Neural cell (in vitro differentiated cells): Measurements from ENCODE around the gene PLIN3. TPM values are rescaled to one million over a fixed set of nuclear protein-coding genes. Genes with fewer than 3 reads are reported as not detected.
A peak's percentile ranks its signal among the peaks of the same experiment; 100 is the strongest.

ENCODE experiments used
- H2AFZ ChIP-seq: fragments of 200-600, 300-800 bp; sonication (generic), shearing (Covaris generic); 2 replicates; pipeline ENCODE4 v1.6.0; 2014; ENCODE audit warnings: low read depth, mild to moderate bottlenecking, antibody characterized with exemption, low read length, moderate library complexity
- H3F3A ChIP-seq: fragments of 200-600 bp; shearing (Covaris generic); 2 replicates; pipeline ENCODE4 v1.6.1; 2016; ENCODE audit warnings: mild to moderate bottlenecking, moderate library complexity, mixed read lengths, antibody characterized with exemption, low read length; ENCODE audit not compliant: insufficient read depth, poor library complexity, severe bottlenecking
- H3K27ac ChIP-seq: fragments of 200-600, 300-800 bp; sonication (generic), shearing (Covaris generic); 2 replicates; pipeline ENCODE4 v1.5.1; 2014; ENCODE audit warnings: mild to moderate bottlenecking, low read length, moderate library complexity
- H3K27me3 ChIP-seq: fragments of 300-800, 200-600 bp; sonication (generic), shearing (Covaris generic); 2 replicates; pipeline ENCODE4 v1.6.0; 2014; ENCODE audit warnings: mild to moderate bottlenecking, low read depth, low read length, moderate library complexity; ENCODE audit not compliant: insufficient read depth
- H3K36me3 ChIP-seq: fragments of 300-800, 200-600 bp; sonication (generic), shearing (Covaris generic); 2 replicates; pipeline ENCODE4 v1.5.1; 2014; ENCODE audit warnings: mild to moderate bottlenecking, antibody characterized with exemption, low read length, moderate library complexity; ENCODE audit not compliant: insufficient read depth
- H3K4me2 ChIP-seq: fragments of 300-800, 200-600 bp; sonication (generic), shearing (Covaris generic); 2 replicates; pipeline ENCODE4 v1.6.0; 2014; ENCODE audit warnings: mild to moderate bottlenecking, low read length
- H3K4me3 ChIP-seq: fragments of 300-800, 200-600 bp; sonication (generic), shearing (Covaris generic); 2 replicates; pipeline ENCODE4 v1.5.1; 2014; ENCODE audit warnings: mild to moderate bottlenecking, low read length, moderate library complexity
- H3K79me2 ChIP-seq: fragments of 200-600 bp; shearing (Covaris generic); replicated peaks from 2 replicates; pipeline ENCODE4 v1.6.0; 2014; ENCODE audit warnings: mild to moderate bottlenecking, low read length, moderate library complexity; ENCODE audit not compliant: insufficient read depth
- H3K9ac ChIP-seq: fragments of 300-800, 200-600 bp; sonication (generic), shearing (Covaris generic); 2 replicates; pipeline ENCODE4 v1.6.1; 2016; ENCODE audit warnings: mild to moderate bottlenecking, low read length, mixed read lengths
- H3K9me2 ChIP-seq: fragments of 200-600 bp; shearing (Covaris generic); 2 replicates; pipeline ENCODE4 v1.6.1; 2016; ENCODE audit warnings: mild to moderate bottlenecking, low read length, mixed read lengths; ENCODE audit not compliant: insufficient read depth
- H3K9me3 ChIP-seq: fragments of 200-600, 300-800 bp; sonication (generic), shearing (Covaris generic); 2 replicates; pipeline ENCODE4 v1.6.1; 2016; ENCODE audit warnings: mild to moderate bottlenecking, mixed run types, low read length, moderate library complexity, mixed read lengths
- H4K20me1 ChIP-seq: fragments of 200-600 bp; shearing (Covaris generic); 2 replicates; pipeline ENCODE4 v1.6.1; 2016; ENCODE audit warnings: mild to moderate bottlenecking, mixed run types; ENCODE audit not compliant: insufficient read depth
- CTCF ChIP-seq: fragments of 450-650 bp; IDR thresholded peaks from 2 replicates; pipeline ENCODE4 v1.5.1; 2014; ENCODE audit warnings: antibody characterized with exemption, mild to moderate bottlenecking, moderate library complexity; ENCODE audit not compliant: poor library complexity, severe bottlenecking
- EP300 ChIP-seq: fragments of 450-650 bp; conservative IDR thresholded peaks from 2 replicates; pipeline ENCODE4 v1.6.1; 2014; ENCODE audit warnings: antibody characterized with exemption, mild to moderate bottlenecking, moderate library complexity; ENCODE audit not compliant: poor library complexity, severe bottlenecking
- EZH2 ChIP-seq: fragments of 200-600, 300-800 bp; shearing (Covaris generic), sonication (generic); IDR thresholded peaks from 2 replicates; pipeline ENCODE4 v1.6.1; 2014; ENCODE audit warnings: antibody characterized with exemption, low read length, borderline replicate concordance, mild to moderate bottlenecking; ENCODE audit not compliant: insufficient read depth, poor library complexity, severe bottlenecking
- MXI1 ChIP-seq: fragments of 450-650 bp; conservative IDR thresholded peaks from 2 replicates; pipeline ENCODE4 v1.6.1; 2014; ENCODE audit warnings: antibody characterized with exemption, mild to moderate bottlenecking; ENCODE audit not compliant: poor library complexity, severe bottlenecking
- POLR2AphosphoS5 ChIP-seq: IDR thresholded peaks from 2 replicates; pipeline ENCODE4 v1.6.1; 2012
- RAD21 ChIP-seq: fragments of 450-650 bp; conservative IDR thresholded peaks from 2 replicates; pipeline ENCODE4 v1.6.1; 2014; ENCODE audit warnings: antibody characterized with exemption, mild to moderate bottlenecking, moderate library complexity
- REST ChIP-seq: IDR thresholded peaks from 2 replicates; pipeline ENCODE4 v1.6.1; 2012; ENCODE audit warnings: borderline replicate concordance
- SMC3 ChIP-seq: fragments of 450-650 bp; conservative IDR thresholded peaks from 2 replicates; pipeline ENCODE4 v1.6.1; 2014; ENCODE audit warnings: antibody characterized with exemption, mild to moderate bottlenecking, moderate library complexity; ENCODE audit not compliant: poor library complexity
- TAF1 ChIP-seq: IDR thresholded peaks from 2 replicates; pipeline ENCODE4 v1.6.1; 2012; ENCODE audit warnings: low read depth
- polyA plus RNA-seq: library from polyadenylated mRNA; depleted of rRNA; stranded (reverse); fragments of >200 nt; gene quantifications from 2 replicates; pipeline ENCODE4 v1.2.3, GENCODE V29; 2014

PLIN3 gene
- polyA plus RNA-seq, 1 donor from 2014 or later = 0.71 TPM

GRCh38 chr19:4851551-4852290 is 15.7 kb downstream of the PLIN3 start:
- Histone ChIP-seq H3K79me2 (no peaks in the 10 kb centered on the region), H3K9me3 (no peaks in the 10 kb centered on the region), H3K27ac (no peak overlapping the region), H3K9me2 (no peaks in the 10 kb centered on the region), H3F3A (no peaks in the 10 kb centered on the region), H3K27me3 (no peaks in the 10 kb centered on the region), H2AFZ (no peak overlapping the region), H3K4me3 (no peak overlapping the region), H3K4me2 (no peak overlapping the region), H4K20me1 (no peaks in the 10 kb centered on the region), H3K36me3 (no peaks in the 10 kb centered on the region), H3K9ac (no peak overlapping the region)
- TF ChIP-seq CTCF (peak; percentile 63), EP300 (no peak), SMC3 (peak; percentile 58), MXI1 (no peak)

- H3K36me3 ChIP-seq = no peaks in the 10 kb centered on the region
- H3K27ac ChIP-seq = no peak overlapping the region
- no peaks in the 10 kb centered on the region for H4K20me1 ChIP-seq
- H3K9me3 ChIP-seq = no peaks in the 10 kb centered on the region
- no peak overlapping the region for H3K4me2 ChIP-seq
- no peak overlapping the region for H3K9ac ChIP-seq
- TF ChIP-seq SMC3 (no peak), RAD21 (no peak), MXI1 (no peak), EP300 (no peak), POLR2AphosphoS5 (no peak), TAF1 (no peak), EZH2 (no peak), REST (no peak), CTCF (no peak)
- no peaks in the 10 kb centered on the region for H3K27me3 ChIP-seq
- no peak overlapping the region for H2AFZ ChIP-seq
- no peaks in the 10 kb centered on the region for H3K79me2 ChIP-seq
- no peaks in the 10 kb centered on the region for H3F3A ChIP-seq
- no peak overlapping the region for H3K4me3 ChIP-seq
- no peaks in the 10 kb centered on the region for H3K9me2 ChIP-seq
Observed at GRCh38 chr19:4849019-4849418, 18.4 kb downstream of the PLIN3 start.
